Left lobe of liver (tissue), 2 donors: ENCODE measurements around the gene SLC38A3. TPM values are rescaled to one million over a fixed set of nuclear protein-coding genes. Genes with fewer than 3 reads are reported as not detected.
"Not testable (repeated sequence)": the region's sequence is repeated elsewhere in the genome, so short reads cannot be mapped to it uniquely, and the experiment has no call there.

ENCODE experiments used
- ATAC-seq: fragments of 200-7000 bp; cut with Tn5 transposase; one replicate; pipeline ENCODE4 v1.9.1; 2020; ENCODE audit warnings: mild to moderate bottlenecking, moderate library complexity
- DNase-seq: peaks from one replicate; pipeline ENCODE4 v3.0.0-alpha.2; 2020; ENCODE audit warnings: low spot score
- total RNA-seq: library from RNA; stranded (reverse); gene quantifications from one replicate; pipeline ENCODE4 v1.2.1, GENCODE V29; 2021
- donor health status: DM: no; HTN: no; CAD: no; lungs with moderate emphysema.
- donor health status: DM: no; HTN: yes; CAD: no.

Gene SLC38A3
- total RNA-seq, 1 donor from 2014 or later, result 242 TPM

GRCh38 chr3:50208677-50209344, 3.7 kb downstream of the SLC38A3 start:
- DNase-seq (no peak), ATAC-seq (no peak)

- ATAC-seq, result no peak
Observed at GRCh38 chr3:50210176-50210509, 5.1 kb downstream of the SLC38A3 start.

DNA sequence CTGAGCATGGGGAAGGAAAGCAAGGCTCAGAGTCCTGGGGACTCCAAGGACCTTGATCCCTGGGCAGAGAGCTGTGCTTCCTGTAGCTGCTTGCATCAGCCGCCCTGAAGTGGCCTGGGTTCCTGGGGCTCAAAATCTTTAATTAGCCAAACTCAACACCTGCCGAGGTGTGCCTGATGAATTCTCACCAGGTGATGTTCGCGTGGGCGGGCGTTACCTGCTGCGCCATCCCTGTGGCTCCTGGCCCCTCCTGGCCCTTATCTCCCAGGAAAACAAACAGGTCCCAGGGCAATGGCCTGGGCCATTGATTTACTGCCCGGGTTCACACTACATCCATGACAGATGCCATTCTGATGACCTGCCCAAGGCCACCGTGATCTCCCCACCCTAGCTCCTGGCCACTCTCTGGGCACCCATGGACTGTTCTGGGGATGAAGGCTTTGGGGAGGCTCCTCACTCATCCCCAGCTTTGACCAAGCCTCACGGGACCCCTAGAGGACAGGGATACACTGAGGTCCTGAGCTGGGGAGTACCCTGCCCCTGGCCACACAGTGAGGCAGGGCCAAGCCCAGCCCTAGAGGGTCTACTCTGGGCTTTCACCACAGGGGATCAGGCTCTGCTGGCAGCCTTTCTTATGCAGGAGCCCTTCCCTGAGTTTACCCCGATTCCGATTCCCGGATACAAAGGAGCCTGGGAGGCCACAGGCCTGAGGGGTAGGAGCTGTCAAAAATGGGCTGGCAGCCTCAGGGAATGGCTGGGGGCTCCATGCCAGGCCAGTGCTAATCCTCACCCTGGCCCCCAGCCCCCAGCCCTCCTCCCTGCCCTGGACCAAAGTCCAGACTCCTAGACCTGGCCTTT, 5.7 kb downstream of the SLC38A3 start:
- peak; percentile 95 for DNase-seq

More at GRCh38 chr3:50210176-50210509, 5.1 kb downstream of the SLC38A3 start:
- no peak for DNase-seq

GRCh38 chr3:50211368-50211717, 6.3 kb downstream of the SLC38A3 start:
- not testable (repeated sequence) for ATAC-seq, DNase-seq

More for the DNA sequence above, 5.7 kb downstream of the SLC38A3 start:
- ATAC-seq, result peak; percentile 58

DNA sequence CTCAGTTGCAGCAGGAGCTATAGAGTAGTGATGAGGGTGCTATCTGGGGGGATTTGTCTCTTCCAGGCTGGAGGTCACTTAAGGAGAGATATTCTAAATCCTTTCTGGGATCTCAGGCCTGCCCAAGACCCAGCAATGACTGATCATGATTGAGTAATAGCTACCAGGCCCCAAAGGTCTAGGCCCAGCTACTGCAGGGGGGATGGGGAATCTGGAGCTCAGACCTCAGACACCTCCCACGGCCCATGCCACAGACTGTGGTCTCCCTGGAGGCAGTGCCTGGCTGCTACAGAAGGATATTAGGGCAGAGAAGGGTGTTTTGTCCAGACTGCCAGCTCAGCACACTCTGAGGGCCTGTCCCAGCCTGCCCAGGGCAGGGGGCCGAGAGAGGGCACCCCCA, 6.9 kb downstream of the SLC38A3 start:
- peak; percentile 68 for DNase-seq
- ATAC-seq, result peak; percentile 17

- ATAC-seq (no peak), DNase-seq (no peak)
Observed at GRCh38 chr3:50212502-50212901, 7.4 kb downstream of the SLC38A3 start.

DNA sequence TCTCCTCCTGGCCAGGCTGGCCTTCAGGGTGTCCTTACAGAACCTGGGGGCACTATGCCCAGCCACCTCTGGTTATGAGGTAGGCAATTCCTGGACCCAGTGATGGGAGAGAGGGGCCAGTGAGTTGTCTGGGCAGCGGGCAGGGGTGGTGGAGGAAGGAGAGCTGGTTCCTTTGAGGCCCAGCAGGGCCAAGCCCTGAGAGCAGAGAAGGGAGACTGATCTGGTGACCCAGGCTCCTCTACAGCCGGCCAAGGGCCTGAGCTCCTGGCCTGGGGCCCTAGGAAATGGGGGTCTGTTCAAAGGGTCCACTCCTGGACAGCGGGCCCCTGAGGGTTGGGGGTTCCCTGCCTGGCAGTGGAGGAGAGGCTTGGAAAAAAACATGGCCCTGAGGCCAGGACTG, 7.9 kb downstream of the SLC38A3 start:
- ATAC-seq (no peak), DNase-seq (no peak)

GRCh38 chr3:50213373-50213772, 8.3 kb downstream of the SLC38A3 start:
- DNase-seq (no peak), ATAC-seq (peak; percentile 7)

DNA sequence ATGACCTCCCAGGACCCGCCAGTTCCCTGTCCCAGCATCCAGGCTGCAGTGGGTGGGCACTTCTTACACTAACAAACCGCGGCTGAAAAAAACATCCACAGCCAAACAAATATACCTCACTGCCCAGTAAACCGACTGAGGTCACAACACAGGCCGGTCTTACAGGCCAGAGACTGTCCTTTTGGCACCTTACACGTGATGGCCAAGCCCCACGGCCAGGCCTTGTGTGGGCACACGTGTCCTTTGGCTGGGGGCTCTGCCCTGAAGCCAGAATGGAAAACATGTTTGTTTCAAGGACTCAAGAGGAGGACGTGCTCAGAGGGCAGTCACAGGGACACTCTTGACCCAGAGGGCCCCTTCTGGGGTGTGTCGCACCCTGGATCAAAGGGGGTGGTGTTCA, 9.8 kb downstream of the SLC38A3 start:
- ATAC-seq (peak; percentile 1), DNase-seq (peak; percentile 69)

- ATAC-seq (no peak), DNase-seq (no peak)
Observed at GRCh38 chr3:50215529-50215928, 10.5 kb downstream of the SLC38A3 start.

DNA sequence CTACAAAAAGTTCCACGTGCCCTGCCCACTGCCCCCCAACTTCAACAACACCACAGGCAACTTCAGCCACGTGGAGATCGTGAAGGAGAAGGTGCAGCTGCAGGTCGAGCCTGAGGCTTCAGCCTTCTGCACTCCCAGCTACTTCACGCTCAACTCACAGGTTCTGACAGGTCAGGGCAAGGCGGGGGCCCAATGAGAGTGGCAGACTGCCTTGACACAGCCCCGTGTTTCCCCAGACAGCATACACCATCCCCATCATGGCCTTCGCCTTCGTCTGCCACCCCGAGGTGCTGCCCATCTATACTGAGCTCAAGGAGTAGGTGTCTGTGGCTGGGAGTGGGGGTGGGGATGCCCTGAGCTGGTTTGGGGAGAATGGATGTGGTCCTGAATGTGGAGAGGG, 12.6 kb downstream of the SLC38A3 start:
- ATAC-seq, result no peak
- DNase-seq, result no peak

GRCh38 chr3:50218448-50218847, 13.4 kb downstream of the SLC38A3 start:
- ATAC-seq (no peak), DNase-seq (no peak)

- no peak for ATAC-seq
- DNase-seq, result no peak
Observed at GRCh38 chr3:50219285-50219684, 14.2 kb downstream of the SLC38A3 start.

DNA sequence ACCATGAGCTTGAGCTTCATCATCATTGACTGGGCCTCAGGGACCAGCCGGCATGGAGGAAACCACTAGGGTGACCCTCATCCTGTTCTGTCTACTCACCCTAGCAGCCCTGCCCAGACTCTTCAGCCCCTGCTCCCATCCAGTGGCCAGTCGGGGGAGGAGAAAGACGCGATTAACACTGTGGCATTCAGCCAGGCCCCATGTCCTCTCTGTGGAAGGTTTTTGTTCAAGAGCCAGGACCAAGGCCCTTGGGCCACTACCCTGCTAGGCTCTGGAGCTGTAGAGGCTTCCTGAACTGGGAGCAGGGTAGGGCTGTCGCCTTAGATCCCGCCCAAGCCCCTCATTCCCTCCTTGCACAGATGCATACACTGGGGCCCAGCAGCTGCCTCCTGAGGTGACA, 15.0 kb downstream of the SLC38A3 start:
- DNase-seq (peak; percentile 72), ATAC-seq (peak; percentile 43)

DNA sequence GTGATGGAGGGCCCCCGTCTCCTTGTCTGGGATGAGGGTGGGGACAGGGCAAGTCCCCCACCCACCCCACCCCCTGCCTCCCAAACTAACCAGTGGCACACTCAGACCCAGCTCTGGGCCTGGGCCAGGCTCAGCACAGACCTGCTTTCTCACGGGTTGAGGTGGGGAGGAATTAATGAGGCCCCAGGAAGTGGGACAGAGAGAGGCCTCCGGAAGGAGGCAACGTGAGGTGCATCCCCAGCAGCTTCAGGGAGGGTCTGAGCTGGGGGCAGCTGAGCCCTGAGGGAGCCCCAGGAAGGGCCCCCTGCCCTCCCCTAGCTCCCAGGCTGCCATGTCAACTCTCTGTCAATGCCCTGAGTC, 16.0 kb downstream of the SLC38A3 start:
- ATAC-seq (peak; percentile 5), DNase-seq (no peak)

DNA sequence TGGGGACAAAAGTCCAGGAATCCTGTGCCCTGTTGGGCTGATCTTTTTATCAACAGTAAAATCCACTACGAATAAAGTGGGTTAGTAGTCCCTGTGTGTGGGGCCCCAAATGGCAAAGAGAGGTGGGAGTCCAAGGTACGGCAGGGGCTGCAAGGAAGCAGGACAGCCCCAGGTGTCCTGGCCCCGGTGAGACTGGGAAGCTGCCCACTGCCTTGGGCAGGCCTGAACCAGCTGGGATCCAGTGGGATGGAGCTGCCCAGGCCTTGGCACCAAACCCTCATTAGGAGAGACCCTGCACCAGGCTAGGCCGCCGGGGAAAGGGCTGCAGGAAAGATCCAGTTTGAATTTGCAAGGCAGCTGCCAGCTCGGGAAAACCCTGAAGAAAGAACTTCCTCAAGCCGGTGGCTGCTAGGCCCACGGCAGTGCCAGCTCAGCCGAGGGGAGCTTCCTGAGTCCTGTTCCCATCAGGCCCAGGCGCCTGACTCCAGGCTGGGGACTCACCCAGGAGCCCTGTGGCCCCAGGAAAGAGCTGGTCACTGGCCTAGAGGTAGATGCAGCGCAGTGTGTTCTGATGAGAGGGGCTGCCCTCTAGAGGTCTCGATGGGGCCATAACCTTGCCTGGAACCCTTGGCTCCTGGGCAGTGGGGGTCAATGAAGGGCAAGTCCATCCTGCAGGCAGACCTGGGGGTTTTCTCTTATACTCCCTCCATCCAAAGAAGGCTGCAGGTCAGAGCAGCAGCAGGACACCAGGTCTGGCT, 16.5 kb downstream of the SLC38A3 start:
- ATAC-seq (peak; percentile 70), DNase-seq (peak; percentile 76)

DNA sequence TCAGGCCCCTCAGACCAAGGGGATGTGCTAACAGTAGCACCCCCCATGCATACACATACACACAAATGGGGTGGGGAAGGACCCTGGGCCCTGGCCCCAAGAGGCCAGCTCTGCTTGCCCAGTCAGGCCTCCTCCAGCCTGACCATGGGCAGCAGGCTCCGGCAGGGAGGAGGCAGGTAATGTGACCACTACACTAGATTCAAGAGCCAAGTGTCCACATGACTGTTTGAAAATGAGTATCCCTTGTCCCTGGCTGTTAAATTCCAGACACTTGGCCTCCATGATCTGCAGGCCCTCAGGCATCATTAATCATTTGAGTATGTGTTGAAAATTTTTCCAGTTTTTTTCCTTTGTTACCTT, 17.1 kb downstream of the SLC38A3 start:
- ATAC-seq, result peak; percentile 3
- no peak for DNase-seq

- DNase-seq (no peak), ATAC-seq (no peak)
Observed at GRCh38 chr3:50224639-50225038, 19.6 kb downstream of the SLC38A3 start.

DNA sequence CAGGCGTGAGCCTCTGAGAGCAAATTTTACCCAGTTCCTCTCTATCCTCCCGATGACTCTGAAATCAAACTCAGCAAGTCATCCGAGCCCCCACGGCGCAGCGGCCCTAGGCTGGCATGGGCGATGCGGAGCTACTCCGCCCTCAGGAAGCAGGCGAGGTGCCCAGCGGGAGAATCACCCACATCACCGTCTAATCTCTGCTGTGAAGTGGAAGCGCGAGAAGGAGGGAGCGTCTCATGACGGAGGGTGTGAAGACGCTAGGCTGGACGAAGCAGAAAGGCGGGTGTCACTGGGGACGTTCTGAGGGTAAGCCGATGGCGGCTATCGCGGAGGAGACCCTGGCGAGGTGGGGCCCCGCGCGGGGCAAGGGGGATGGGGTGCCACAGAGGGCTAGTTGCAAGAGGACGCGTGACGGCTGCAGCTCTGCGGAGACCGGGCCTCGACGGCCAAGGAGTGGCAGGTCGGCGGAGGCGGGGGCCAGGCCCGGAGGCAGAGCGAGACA, 21.9 kb downstream of the SLC38A3 start:
- peak; percentile 64 for DNase-seq

DNA sequence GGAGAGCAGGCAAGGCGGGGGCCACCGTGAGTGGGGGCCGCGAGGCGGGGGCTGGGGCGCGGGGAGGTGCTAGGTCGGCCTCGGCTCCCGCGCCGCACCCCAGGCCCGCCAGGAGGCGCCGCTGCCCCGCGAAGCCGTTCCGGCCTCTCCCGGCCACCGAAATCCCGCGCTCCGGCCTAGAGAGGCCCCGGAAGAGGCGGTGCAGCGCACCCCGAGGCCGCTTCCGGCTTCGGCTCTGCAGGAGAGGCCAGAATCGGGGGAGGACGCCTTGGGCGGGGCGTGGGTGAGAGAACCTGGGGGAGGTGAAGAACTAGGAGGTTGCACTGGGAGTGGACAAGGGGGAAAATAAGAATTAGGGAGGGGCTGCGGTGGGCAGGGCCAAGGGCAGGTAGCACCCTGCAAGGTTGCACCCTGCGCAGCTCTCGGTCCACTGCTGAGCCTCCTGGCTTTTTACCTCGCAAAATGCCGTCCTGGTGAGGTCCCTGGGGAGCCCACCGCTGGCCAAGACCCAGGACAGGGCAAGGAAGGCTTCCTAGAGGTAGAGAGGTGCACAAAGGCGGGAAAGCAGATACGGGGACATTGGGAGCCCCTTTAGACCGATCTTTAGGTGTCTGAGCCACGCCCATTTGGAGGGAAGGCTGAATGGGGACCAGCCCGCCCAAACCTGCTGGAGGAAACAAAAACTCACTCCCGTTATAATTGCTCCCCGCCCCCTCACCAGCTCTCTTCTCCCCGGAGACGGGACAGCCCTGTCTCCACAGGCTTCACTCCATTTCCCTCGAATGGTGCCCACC, 22.5 kb downstream of the SLC38A3 start:
- DNase-seq (peak; percentile 93), ATAC-seq (peak; percentile 90)

More for the DNA sequence above, 21.9 kb downstream of the SLC38A3 start:
- ATAC-seq, result peak; percentile 7
